Natural killer cell treated with Interleukin-12 subunit alpha and Interleukin-12 subunit beta and Interleukin-15 and Interleukin-18, amount 100 ng/mL, for 72 hours (primary cell): Measurements from ENCODE around the gene EDARADD. TPM values are rescaled to one million over a fixed set of nuclear protein-coding genes. Genes with fewer than 3 reads are reported as not detected.

Source experiments
- ATAC-seq, 2 donors: fragments of 150-1000 bp; cut with Tn5 transposase in 1 of 2; sonication (Bioruptor Pico), chemical (Tn5 transposase) in 1 of 2; 2 replicates each; pipeline ENCODE4 v1.10.0; 2021
- DNase-seq: peaks from one replicate; pipeline ENCODE4 v3.0.0; 2022; ENCODE audit warnings: low spot score
- H3K27ac Mint-ChIP-seq, 2 donors: 1 replicate in 1 of 2; 2 replicates in 1 of 2; pipeline ENCODE4 v1.8.0; 2022; ENCODE audit warnings: mixed read lengths in 2 of 2, mild to moderate bottlenecking in 1 of 2, moderate library complexity in 1 of 2
- H3K27me3 Mint-ChIP-seq, 2 donors: 1 replicate in 1 of 2; 2 replicates in 1 of 2; pipeline ENCODE4 v1.8.0; 2022; ENCODE audit warnings: mixed read lengths in 2 of 2
- H3K36me3 Mint-ChIP-seq: one replicate; pipeline ENCODE4 v1.8.0; 2022; ENCODE audit warnings: mixed read lengths
- H3K4me1 Mint-ChIP-seq, 2 donors: 1 replicate in 1 of 2; 2 replicates in 1 of 2; pipeline ENCODE4 v1.8.0; 2022; ENCODE audit warnings: low read depth in 2 of 2, mixed read lengths in 2 of 2, mild to moderate bottlenecking in 1 of 2
- H3K4me3 Mint-ChIP-seq: one replicate; pipeline ENCODE4 v1.8.0; 2022; ENCODE audit warnings: mixed read lengths
- H3K9me3 Mint-ChIP-seq: 2 replicates; pipeline ENCODE4 v1.8.0; 2022; ENCODE audit warnings: mixed read lengths
- total RNA-seq, 2 donors: library from RNA; stranded (reverse); gene quantifications; one replicate each; pipeline ENCODE4 v1.2.3, GENCODE V29; 2022

EDARADD gene
- total RNA-seq, 2 donors from 2014 or later: 1.9 to 7.2 TPM

DNA sequence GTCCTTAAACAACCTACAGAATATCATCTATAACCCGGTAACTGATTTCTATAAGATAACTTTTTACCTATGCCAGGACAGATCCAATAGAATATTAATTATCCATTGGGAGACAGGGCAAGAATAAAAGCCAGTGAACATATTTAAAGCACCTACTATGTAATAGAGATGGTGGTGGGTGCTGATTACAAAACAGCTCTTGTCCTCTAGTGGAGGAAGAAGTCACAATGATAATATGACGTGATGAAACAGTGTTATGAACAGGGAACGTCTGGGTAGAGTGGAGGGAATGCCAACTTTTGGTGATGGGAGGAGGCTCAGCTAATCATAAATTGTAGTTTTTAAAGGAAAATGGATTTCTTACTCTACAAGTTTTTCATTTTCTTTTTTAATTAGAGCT, 132.0 kb downstream of the EDARADD start:
- H3K27me3 Mint-ChIP-seq: no peaks in the 10 kb centered on the region
- no peak for ATAC-seq
- peaks cover 15 to 33% of the 10 kb centered on the region in 2 donors for H3K4me1 Mint-ChIP-seq
- H3K9me3 Mint-ChIP-seq: no peaks in the 10 kb centered on the region
- H3K27ac Mint-ChIP-seq: peak overlapping the region; percentile 33 to 73
- no peak for DNase-seq
- peak overlapping the region; percentile 32 for H3K4me3 Mint-ChIP-seq
- peaks cover 24% of the 10 kb centered on the region for H3K36me3 Mint-ChIP-seq

GRCh38 chr1:236530286-236530685, 136.2 kb downstream of the EDARADD start:
- peak overlapping the region; percentile 5 for H3K4me3 Mint-ChIP-seq
- H3K27me3 Mint-ChIP-seq: no peaks in the 10 kb centered on the region
- H3K36me3 Mint-ChIP-seq: peaks cover 36% of the 10 kb centered on the region
- ATAC-seq (no peak), DNase-seq (no peak)
- H3K4me1 Mint-ChIP-seq: peaks cover 19 to 46% of the 10 kb centered on the region in 2 donors
- peak overlapping the region; percentile 13 to 40 for H3K27ac Mint-ChIP-seq
- no peaks in the 10 kb centered on the region for H3K9me3 Mint-ChIP-seq

DNA sequence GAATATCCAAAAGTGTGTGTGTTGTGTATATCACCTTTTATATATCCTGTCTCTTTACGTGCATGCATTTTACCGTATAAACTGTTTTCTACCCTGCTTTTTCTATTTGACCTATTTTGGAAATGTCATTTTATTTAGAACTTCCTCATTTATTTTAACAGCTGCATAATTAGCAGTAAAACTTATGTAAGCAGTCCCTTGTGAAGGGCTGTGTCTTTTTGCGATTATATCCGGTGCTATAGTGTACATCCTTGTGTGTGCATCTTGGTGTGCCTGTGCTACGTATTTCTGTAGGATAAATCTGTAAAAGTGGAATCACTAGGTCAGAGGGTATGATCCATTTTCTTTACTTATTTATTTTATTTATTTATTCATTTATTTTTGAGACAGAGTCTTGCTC, 136.9 kb downstream of the EDARADD start:
- Mint-ChIP-seq H3K4me3 (peak overlapping the region; percentile 26), H3K27me3 (no peaks in the 10 kb centered on the region), H3K36me3 (peaks cover 39% of the 10 kb centered on the region), H3K4me1 (peaks cover 22 to 51% of the 10 kb centered on the region in 2 donors), H3K9me3 (no peaks in the 10 kb centered on the region), H3K27ac (peak overlapping the region in 1 of 2 donors; percentile 40)
- ATAC-seq (no peak), DNase-seq (no peak)

- Mint-ChIP-seq H3K4me3 (peak overlapping the region; percentile 12), H3K36me3 (peaks cover 31% of the 10 kb centered on the region), H3K9me3 (no peaks in the 10 kb centered on the region), H3K27me3 (no peaks in the 10 kb centered on the region), H3K27ac (peak overlapping the region in 1 of 2 donors; percentile 74), H3K4me1 (peaks cover 22 to 49% of the 10 kb centered on the region in 2 donors)
- no peak for DNase-seq
- no peak for ATAC-seq
These were observed 138.8 kb downstream of the EDARADD start for GRCh38 chr1:236532850-236533249.

DNA sequence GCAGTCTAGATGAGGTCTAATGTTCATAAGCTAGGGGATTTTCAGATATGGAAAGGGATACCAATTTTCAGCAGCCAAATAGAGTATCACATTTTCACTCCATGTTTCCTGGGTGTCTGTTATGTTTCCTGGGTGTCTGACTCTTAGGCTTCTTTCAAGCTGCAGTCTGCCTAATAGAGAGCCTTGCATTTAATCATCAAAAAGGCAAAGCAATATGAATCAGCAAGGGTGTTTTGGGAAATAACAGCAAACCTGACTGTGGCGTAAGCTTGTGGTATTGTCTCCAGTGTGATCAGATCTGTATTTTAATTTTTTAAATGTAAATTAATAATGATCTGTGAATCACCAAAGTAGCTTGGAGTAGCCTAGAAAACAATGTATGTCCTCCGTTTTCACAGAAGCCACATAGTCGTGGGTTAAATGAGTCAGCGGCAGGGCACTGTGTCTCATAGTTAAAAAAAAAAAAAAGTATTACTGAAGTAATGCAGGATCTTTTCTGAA, 140.1 kb downstream of the EDARADD start:
- peak; percentile 55 to 85 for ATAC-seq
- Mint-ChIP-seq H3K4me3 (peak overlapping the region; percentile 59), H3K4me1 (peaks cover 22 to 49% of the 10 kb centered on the region in 2 donors), H3K27me3 (no peaks in the 10 kb centered on the region), H3K9me3 (no peaks in the 10 kb centered on the region), H3K27ac (peak overlapping the region; percentile 58 to 74), H3K36me3 (peaks cover 31% of the 10 kb centered on the region)
- DNase-seq: no peak

Other genes with a start within 250 kb of the EDARADD start
- 10 to 100 TPM in 1 of 2 donors, 1 to 10 TPM in 1; 7.3 to 14.3 TPM for gene ERO1B, start 112.3 kb upstream of the EDARADD start, total RNA-seq
- gene LGALS8, start 129.7 kb downstream of the EDARADD start, total RNA-seq: 100 to 1,000 TPM in 1 of 2 donors, 10 to 100 TPM in 1; 88.2 to 119 TPM
- 100 to 1,000 TPM in 1 of 2 donors, 10 to 100 TPM in 1; 50.8 to 107 TPM for gene HEATR1, start 210.2 kb downstream of the EDARADD start, total RNA-seq